KOPT-K1 (cell line): ENCODE data around the gene COL13A1.

Source experiments
- H3K27ac ChIP-seq: fragments of 200-600 bp; sonication (generic); 2 replicates; pipeline ENCODE4 v1.5.1; 2016; ENCODE audit warnings: antibody characterized with exemption, mild to moderate bottlenecking, low read depth, low read length; ENCODE audit not compliant: poor library complexity, severe bottlenecking
- H3K36me3 ChIP-seq: fragments of 200-600 bp; sonication (generic); 2 replicates; pipeline ENCODE4 v1.5.1; 2017; ENCODE audit warnings: antibody characterized with exemption, mild to moderate bottlenecking, low read length, moderate library complexity; ENCODE audit not compliant: insufficient read depth
- H3K9me3 ChIP-seq: fragments of 200-600 bp; sonication (generic); 2 replicates; pipeline ENCODE4 v1.5.1; 2017; ENCODE audit warnings: antibody characterized with exemption, low read length, mild to moderate bottlenecking; ENCODE audit not compliant: insufficient read depth, poor library complexity, severe bottlenecking

COL13A1 gene

GRCh38 chr10:69855346-69856111 lies 53.8 kb downstream of the COL13A1 start:
- Histone ChIP-seq H3K9me3 (no peaks in the 10 kb centered on the region), H3K27ac (no peak overlapping the region), H3K36me3 (no peaks in the 10 kb centered on the region)

- no peaks in the 10 kb centered on the region for H3K9me3 ChIP-seq
- H3K27ac ChIP-seq: no peak overlapping the region
- H3K36me3 ChIP-seq: no peaks in the 10 kb centered on the region
These were observed 55.0 kb downstream of the COL13A1 start for GRCh38 chr10:69856601-69857166.

- H3K36me3 ChIP-seq: no peaks in the 10 kb centered on the region
- no peak overlapping the region for H3K27ac ChIP-seq
- H3K9me3 ChIP-seq: no peaks in the 10 kb centered on the region
These were observed 56.5 kb downstream of the COL13A1 start for GRCh38 chr10:69858201-69858600.

GRCh38 chr10:69860271-69860670 lies 58.6 kb downstream of the COL13A1 start:
- no peaks in the 10 kb centered on the region for H3K9me3 ChIP-seq
- no peaks in the 10 kb centered on the region for H3K36me3 ChIP-seq
- no peak overlapping the region for H3K27ac ChIP-seq

- H3K36me3 ChIP-seq: no peaks in the 10 kb centered on the region
- H3K9me3 ChIP-seq: no peaks in the 10 kb centered on the region
- no peak overlapping the region for H3K27ac ChIP-seq
These were observed 59.8 kb downstream of the COL13A1 start for GRCh38 chr10:69861251-69862240.

- no peak overlapping the region for H3K27ac ChIP-seq
- H3K9me3 ChIP-seq: no peaks in the 10 kb centered on the region
- no peaks in the 10 kb centered on the region for H3K36me3 ChIP-seq
These were observed 61.3 kb downstream of the COL13A1 start for GRCh38 chr10:69862882-69863530.

GRCh38 chr10:69863580-69863979 lies 61.9 kb downstream of the COL13A1 start:
- Histone ChIP-seq H3K27ac (no peak overlapping the region), H3K9me3 (no peaks in the 10 kb centered on the region), H3K36me3 (no peaks in the 10 kb centered on the region)

- Histone ChIP-seq H3K27ac (no peak overlapping the region), H3K36me3 (no peaks in the 10 kb centered on the region), H3K9me3 (no peaks in the 10 kb centered on the region)
These were observed 62.6 kb downstream of the COL13A1 start for GRCh38 chr10:69864321-69864720.

- no peaks in the 10 kb centered on the region for H3K36me3 ChIP-seq
- H3K27ac ChIP-seq: no peak overlapping the region
- no peaks in the 10 kb centered on the region for H3K9me3 ChIP-seq
These were observed 63.7 kb downstream of the COL13A1 start for GRCh38 chr10:69865450-69865849.

GRCh38 chr10:69866246-69866687 lies 64.6 kb downstream of the COL13A1 start:
- Histone ChIP-seq H3K36me3 (no peaks in the 10 kb centered on the region), H3K9me3 (no peaks in the 10 kb centered on the region), H3K27ac (no peak overlapping the region)

GRCh38 chr10:69866688-69867461 lies 65.2 kb downstream of the COL13A1 start:
- Histone ChIP-seq H3K9me3 (no peaks in the 10 kb centered on the region), H3K36me3 (no peaks in the 10 kb centered on the region), H3K27ac (no peak overlapping the region)

GRCh38 chr10:69867699-69868558 lies 66.2 kb downstream of the COL13A1 start:
- no peaks in the 10 kb centered on the region for H3K36me3 ChIP-seq
- H3K27ac ChIP-seq: no peak overlapping the region
- no peaks in the 10 kb centered on the region for H3K9me3 ChIP-seq

- no peak overlapping the region for H3K27ac ChIP-seq
- H3K36me3 ChIP-seq: no peaks in the 10 kb centered on the region
- H3K9me3 ChIP-seq: no peaks in the 10 kb centered on the region
These were observed 67.1 kb downstream of the COL13A1 start for GRCh38 chr10:69868821-69869220.
